Hypothalamus (tissue), 51 donors: Measurements from ENCODE around the gene BTG2.
"Not testable (repeated sequence)": the region's sequence is repeated elsewhere in the genome, so short reads cannot be mapped to it uniquely, and the experiment has no call there.

ENCODE experiments used
- DNase-seq, 51 donors: peaks; one replicate each; lab custom pipeline; 2025; lab: John Stamatoyannopoulos, UW

Gene BTG2

GRCh38 chr1:203311368-203312301, 6.3 kb downstream of the BTG2 start:
- DNase-seq: no peak

GRCh38 chr1:203314025-203314759, 8.9 kb downstream of the BTG2 start:
- not testable (repeated sequence) for DNase-seq

- no peak for DNase-seq
These were observed 11.3 kb downstream of the BTG2 start for GRCh38 chr1:203316626-203317093.

- DNase-seq: no peak
These were observed 12.3 kb downstream of the BTG2 start for GRCh38 chr1:203317429-203318228.

- DNase-seq: no peak
These were observed 12.9 kb downstream of the BTG2 start for GRCh38 chr1:203318229-203318517.

GRCh38 chr1:203320591-203321272, 15.4 kb downstream of the BTG2 start:
- DNase-seq: peak in 2 of 51 donors; percentile 10 to 20

GRCh38 chr1:203321273-203322052, 16.1 kb downstream of the BTG2 start:
- DNase-seq: no peak

- DNase-seq: peak in 4 of 51 donors; percentile 9 to 27 (median 16)
These were observed 17.3 kb downstream of the BTG2 start for GRCh38 chr1:203322500-203323179.

- no peak for DNase-seq
These were observed 18.3 kb downstream of the BTG2 start for GRCh38 chr1:203323587-203323986.

- peak in 21 of 51 donors; percentile 13 to 61 (median 36) for DNase-seq
These were observed 19.0 kb downstream of the BTG2 start for GRCh38 chr1:203324105-203325025.

GRCh38 chr1:203325026-203325417, 19.7 kb downstream of the BTG2 start:
- DNase-seq: peak in 12 of 51 donors; percentile 44 to 80 (median 64)

- DNase-seq: peak in 46 of 51 donors; percentile 35 to 85 (median 70)
These were observed 20.2 kb downstream of the BTG2 start for GRCh38 chr1:203325418-203326091.

GRCh38 chr1:203326830-203327683, 21.7 kb downstream of the BTG2 start:
- DNase-seq: peak in 50 of 51 donors; percentile 59 to 95 (median 86)

- peak in 35 of 51 donors; percentile 38 to 87 (median 68) for DNase-seq
These were observed 22.6 kb downstream of the BTG2 start for GRCh38 chr1:203327684-203328457.

GRCh38 chr1:203328714-203329122, 23.4 kb downstream of the BTG2 start:
- DNase-seq: peak in 1 of 51 donors; percentile 23
